Endothelial cell of umbilical vein (primary cell): ENCODE results near the gene THSD4. TPM values are rescaled to one million over a fixed set of nuclear protein-coding genes. Genes with fewer than 3 reads are reported as not detected.

Source experiments
- BruUV-seq: library from RNA; stranded (reverse); fragments of 400-500 nt; replicated peaks from 2 replicates; lab custom pipeline; 2021; lab: Mats Ljungman, UMichigan
- CTCF ChIA-PET: fragments of 300-600, 350-600 bp; sonication (Branson Sonifier 250); formaldehyde crosslinking; loops from one replicate; lab custom pipeline; 2021; ENCODE audit warnings: antibody characterized with exemption, inconsistent platforms; lab: Charles Lee
- POLR2A ChIA-PET: fragments of 300-600, 350-600 bp; sonication (Branson Sonifier 250); formaldehyde crosslinking; loops from one replicate; lab custom pipeline; 2021; ENCODE audit warnings: antibody characterized with exemption, inconsistent platforms; lab: Charles Lee
- DNase-seq: peaks from one replicate; pipeline ENCODE4 v3.0.0-alpha.2; 2011; ENCODE audit warnings: low read depth, low spot score
- FAIRE-seq: peaks from 2 replicates; lab custom pipeline; 2011; peaks lifted over from hg19 to GRCh38; lab: Jason Lieb, UNC
- H2AFZ ChIP-seq: 2 replicates; pipeline ENCODE4 v1.6.0; 2012; ENCODE audit warnings: low read depth, low read length, control low read depth, inconsistent platforms
- H3K27ac ChIP-seq: 2 replicates; pipeline ENCODE4 v1.5.1; 2011; ENCODE audit warnings: low read depth, mild to moderate bottlenecking, control low read depth, low read length, moderate library complexity; ENCODE audit not compliant: insufficient read depth
- H3K27me3 ChIP-seq, 2 experiments: 2 replicates each; pipeline versions ENCODE4 v1.6.0 to v1.6.1; 2011; ENCODE audit warnings: low read length in 2 of 2, mixed read lengths in 1 of 2; ENCODE audit not compliant: control insufficient read depth in 2 of 2, insufficient read depth in 2 of 2
- H3K36me3 ChIP-seq, 2 experiments: 2 replicates in 1 of 2; 3 replicates in 1 of 2; pipeline ENCODE4 v1.5.1; 2011; ENCODE audit warnings: low read length in 2 of 2, mild to moderate bottlenecking in 1 of 2, moderate library complexity in 1 of 2; ENCODE audit not compliant: control insufficient read depth in 2 of 2, insufficient read depth in 2 of 2; ENCODE audit errors: extremely low read depth in 1 of 2
- H3K4me1 ChIP-seq: 3 replicates; pipeline ENCODE4 v1.5.1; 2011; ENCODE audit warnings: mild to moderate bottlenecking, low read length; ENCODE audit not compliant: control insufficient read depth, insufficient read depth; ENCODE audit errors: extremely low read depth
- H3K4me2 ChIP-seq: 2 replicates; pipeline ENCODE4 v1.6.1; 2011; ENCODE audit warnings: low read length, control low read depth, mixed read lengths; ENCODE audit not compliant: insufficient read depth
- H3K4me3 ChIP-seq, 3 experiments: fragments of 200-600 bp in 1 of 3; sonication (generic), shearing (Covaris generic) in 1 of 3; replicated peaks in 1 of 3; 2 replicates each; pipeline ENCODE4 v1.5.1; 2011 to 2016; ENCODE audit warnings: control low read depth in 3 of 3, low read length in 3 of 3, mild to moderate bottlenecking in 2 of 3, inconsistent platforms in 1 of 3, low read depth in 1 of 3, moderate library complexity in 1 of 3; ENCODE audit not compliant: insufficient read depth in 1 of 3
- H3K79me2 ChIP-seq: 2 replicates; pipeline ENCODE4 v1.6.0; 2012; ENCODE audit warnings: low read length, inconsistent platforms; ENCODE audit not compliant: control insufficient read depth, insufficient read depth
- H3K9ac ChIP-seq: replicated peaks from 2 replicates; pipeline ENCODE3; 2011; ENCODE audit warnings: low read length, control low read depth; ENCODE audit not compliant: insufficient read depth; ENCODE audit errors: extremely low read depth
- H3K9me1 ChIP-seq: replicated peaks from 3 replicates; pipeline ENCODE4 v1.6.0; 2011; ENCODE audit warnings: mild to moderate bottlenecking, low read length; ENCODE audit not compliant: control insufficient read depth, insufficient read depth; ENCODE audit errors: extremely low read depth
- H3K9me3 ChIP-seq: replicated peaks from 2 replicates; pipeline ENCODE4 v1.5.1; 2012; ENCODE audit warnings: low read length, inconsistent platforms; ENCODE audit not compliant: control insufficient read depth, insufficient read depth
- H4K20me1 ChIP-seq: replicated peaks from 2 replicates; pipeline ENCODE3; 2011; ENCODE audit warnings: mild to moderate bottlenecking, low read length; ENCODE audit not compliant: control insufficient read depth, insufficient read depth; ENCODE audit errors: extremely low read depth
- CTCF ChIP-seq, 2 donors: IDR thresholded peaks; 1 replicate in 1 of 2; 2 replicates in 1 of 2; pipeline ENCODE4 v1.5.1; 2011; ENCODE audit warnings: low read length in 2 of 2, mild to moderate bottlenecking in 2 of 2, moderate library complexity in 2 of 2, control low read depth in 1 of 2, inconsistent platforms in 1 of 2, low read depth in 1 of 2; ENCODE audit not compliant: insufficient read depth in 1 of 2; ENCODE audit errors: extremely low read depth in 1 of 2
- EZH2 ChIP-seq: IDR thresholded peaks from 2 replicates; pipeline ENCODE4 v1.6.1; 2012; ENCODE audit warnings: borderline replicate concordance, low read depth, mild to moderate bottlenecking, moderate library complexity, low read length, inconsistent platforms; ENCODE audit not compliant: severe bottlenecking
- FOS ChIP-seq: IDR thresholded peaks from 2 replicates; pipeline ENCODE4 v1.6.1; 2011; ENCODE audit warnings: mild to moderate bottlenecking, low read length, moderate library complexity, borderline replicate concordance; ENCODE audit not compliant: insufficient read depth
- GATA2 ChIP-seq: IDR thresholded peaks from 2 replicates; pipeline ENCODE4 v1.7.0; 2011; ENCODE audit warnings: low read depth, mild to moderate bottlenecking, moderate library complexity, mixed read lengths, low read length; ENCODE audit not compliant: insufficient read length, insufficient read depth
- JUN ChIP-seq: IDR thresholded peaks from 2 replicates; pipeline ENCODE4 v1.6.1; 2011; ENCODE audit warnings: borderline replicate concordance, low read depth; ENCODE audit not compliant: insufficient read length, insufficient read depth
- POLR2A ChIP-seq: IDR thresholded peaks from 2 replicates; pipeline ENCODE4 v1.6.1; 2012; ENCODE audit warnings: low read depth, mild to moderate bottlenecking, control low read depth, low read length
- POLR2AphosphoS5 ChIP-seq: IDR thresholded peaks from 2 replicates; pipeline ENCODE4 v1.6.1; 2012; ENCODE audit warnings: low read depth, mild to moderate bottlenecking, control low read depth, low read length, moderate library complexity; ENCODE audit not compliant: insufficient read depth
- dilution Hi-C: fragments of 300-500 bp; cut with MboI; formaldehyde crosslinking; loops from one replicate; pipeline ENCODE4 v1.15.0; 2019; ENCODE audit warnings: low sequenced_read_pairs; ENCODE audit not compliant: extremely low pct_ligation_motif_present
- intact Hi-C: fragments of 100-400 bp; cut with micrococcal nuclease; formaldehyde crosslinking; loops from one replicate; pipeline ENCODE4 v1.10.0; 2022
- polyA plus RNA-seq, 4 experiments: library from polyadenylated mRNA; depleted of rRNA in 3 of 4; stranded (reverse) in 3 of 4; unstranded in 1 of 4; fragments of >200 nt; gene quantifications; 2 replicates each; pipeline versions ENCODE4 v1.2.1 to v1.2.3, GENCODE V29; 2011 to 2012; ENCODE audit warnings: missing spikeins in 1 of 4
- total RNA-seq: library from RNA; stranded (reverse); gene quantifications from 2 replicates; pipeline ENCODE4 v1.2.3, GENCODE V29; 2021

Gene THSD4
- total and polyA plus RNA-seq, 2 donors (not counting 3 experiments of a cell fraction or from before 2014, with no cell fraction given), result 9.9 to 25.4 TPM

GRCh38 chr15:71515375-71516186 is 400.3 kb downstream of the THSD4 start:
- CTCF ChIA-PET, result no interaction called here

More at GRCh38 chr15:71515375-71516186, 400.3 kb downstream of the THSD4 start:
- Histone ChIP-seq H3K9me1 (no peaks in the 10 kb centered on the region), H2AFZ (no peak overlapping the region), H3K4me1 (no peaks in the 10 kb centered on the region), H3K9me3 (no peaks in the 10 kb centered on the region), H3K4me2 (no peak overlapping the region), H3K27ac (no peak overlapping the region), H4K20me1 (no peaks in the 10 kb centered on the region), H3K9ac (no peak overlapping the region), H3K4me3 (no peak overlapping the region), H3K27me3 (peaks cover 0 to 2% of the 10 kb centered on the region in 2 experiments), H3K36me3 (no peaks in the 10 kb centered on the region), H3K79me2 (no peaks in the 10 kb centered on the region)
- dilution Hi-C loops, result no loop called here
- DNase-seq (no peak), FAIRE-seq (no peak)
- intact Hi-C loops, result no loop called here
- BruUV-seq, result no TSS peak
- TF ChIP-seq GATA2 (no peak), FOS (no peak), POLR2A (no peak), EZH2 (no peak), JUN (no peak), POLR2AphosphoS5 (no peak), CTCF (IDR thresholded peaks at IDR 0.05; ENCODE audit: extremely low read depth in 1 of 2, insufficient read depth in 1 of 2, low read depth in 1 of 2, low read length in 2 of 2) (no peak)
- POLR2A ChIA-PET, result no interaction called here
